GM12891 (cell line): ENCODE data around the gene H1-8.

Experiments used
- POLR2A ChIP-seq: IDR thresholded peaks from 2 replicates; pipeline ENCODE4 v1.6.1; 2011; ENCODE audit warnings: low read depth, low read length, control low read depth
- POLR2AphosphoS5 ChIP-seq: IDR thresholded peaks from 2 replicates; pipeline ENCODE4 v1.6.1; 2011; ENCODE audit warnings: low read depth, low read length, control low read depth
- POU2F2 ChIP-seq: IDR thresholded peaks from 2 replicates; pipeline ENCODE4 v1.6.1; 2011; ENCODE audit warnings: low read depth, mild to moderate bottlenecking, control low read depth, low read length, moderate library complexity
- SPI1 ChIP-seq: IDR thresholded peaks from 2 replicates; pipeline ENCODE4 v1.6.1; 2011; ENCODE audit warnings: low read depth, low read length, control low read depth

DNA sequence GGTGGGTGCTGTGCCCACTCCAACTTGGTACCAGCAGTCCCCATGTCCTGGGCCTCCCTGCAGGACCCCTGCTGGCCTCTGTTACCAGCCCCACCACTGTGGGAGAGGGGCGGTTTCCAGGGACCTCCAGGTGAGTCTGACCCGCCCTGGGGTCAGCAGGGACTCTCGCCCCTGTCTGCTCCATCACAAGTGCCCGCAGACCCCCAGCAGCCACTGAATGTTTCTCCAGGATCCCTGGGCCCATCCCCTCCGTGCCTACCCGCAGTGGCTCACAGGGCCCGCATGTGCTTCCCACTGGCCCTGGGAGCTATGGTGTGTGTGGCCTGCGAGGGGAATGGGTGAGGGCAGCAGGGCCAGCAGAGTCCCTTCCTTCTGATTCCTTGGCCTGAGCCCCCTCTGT is 24.4 kb upstream of the H1-8 start:
- TF ChIP-seq POU2F2 (no peak), POLR2A (no peak), SPI1 (no peak), POLR2AphosphoS5 (no peak)
